MM.1S (cell line): ENCODE measurements around the gene LBH.

Experiments
- DNase-seq: peaks from one replicate; pipeline ENCODE4 v3.0.0-alpha.2; 2015
- H2AFZ ChIP-seq: fragments of 300-600 bp; sonication (generic); 2 replicates; pipeline ENCODE4 v1.6.0; 2016; ENCODE audit warnings: antibody characterized with exemption, low read length
- H3F3A ChIP-seq: fragments of 300-600 bp; sonication (generic); 2 replicates; pipeline ENCODE4 v1.6.1; 2016; ENCODE audit warnings: mild to moderate bottlenecking, antibody characterized with exemption, low read length, moderate library complexity, mixed read lengths; ENCODE audit not compliant: insufficient read depth
- H3K27ac ChIP-seq: fragments of 300-600 bp; sonication (generic); 2 replicates; pipeline ENCODE4 v1.5.1; 2016; ENCODE audit warnings: mild to moderate bottlenecking, low read length
- H3K27me3 ChIP-seq: fragments of 300-600 bp; sonication (generic); replicated peaks from 2 replicates; pipeline ENCODE4 v1.6.0; 2016; ENCODE audit warnings: low read length; ENCODE audit not compliant: insufficient read depth
- H3K36me3 ChIP-seq: fragments of 300-600 bp; sonication (generic); replicated peaks from 2 replicates; pipeline ENCODE4 v1.6.1; 2016; ENCODE audit warnings: mild to moderate bottlenecking, low read length, mixed read lengths; ENCODE audit not compliant: insufficient read depth
- H3K4me1 ChIP-seq: fragments of 300-600 bp; sonication (generic); 2 replicates; pipeline ENCODE4 v1.6.1; 2016; ENCODE audit warnings: low read length, mixed read lengths
- H3K4me2 ChIP-seq: fragments of 300-600 bp; sonication (generic); 2 replicates; pipeline ENCODE4 v1.6.0; 2016; ENCODE audit warnings: low read depth, low read length
- H3K4me3 ChIP-seq: fragments of 300-600 bp; sonication (generic); 2 replicates; pipeline ENCODE4 v1.5.1; 2016; ENCODE audit warnings: low read length, mixed read lengths
- H3K79me2 ChIP-seq: fragments of 300-600 bp; sonication (generic); 2 replicates; pipeline ENCODE4 v1.6.1; 2016; ENCODE audit warnings: mixed run types, low read length, mixed read lengths
- H3K9ac ChIP-seq: fragments of 300-600 bp; sonication (generic); 2 replicates; pipeline ENCODE4 v1.6.1; 2016; ENCODE audit warnings: low read length, mixed read lengths
- H3K9me2 ChIP-seq: fragments of 300-600 bp; sonication (generic); replicated peaks from 2 replicates; pipeline ENCODE4 v1.6.1; 2016; ENCODE audit warnings: mild to moderate bottlenecking, low read length, mixed read lengths; ENCODE audit not compliant: insufficient read depth
- H3K9me3 ChIP-seq: fragments of 300-600 bp; sonication (generic); replicated peaks from 2 replicates; pipeline ENCODE4 v1.6.1; 2016; ENCODE audit warnings: mild to moderate bottlenecking, low read length, mixed read lengths; ENCODE audit not compliant: insufficient read depth
- H4K20me1 ChIP-seq: fragments of 300-600 bp; sonication (generic); 2 replicates; pipeline ENCODE4 v1.6.1; 2016; ENCODE audit warnings: mild to moderate bottlenecking, low read length, moderate library complexity, mixed read lengths; ENCODE audit not compliant: insufficient read depth
- CTCF ChIP-seq: fragments of 300-600 bp; sonication (generic); IDR thresholded peaks from 2 replicates; pipeline ENCODE4 v1.5.1; 2016; ENCODE audit warnings: antibody characterized with exemption, low read length, mixed read lengths
- EZH2 ChIP-seq: fragments of 300-600 bp; sonication (generic); optimal IDR thresholded peaks from 2 replicates; pipeline ENCODE3; 2017; ENCODE audit warnings: low read depth, mild to moderate bottlenecking, antibody characterized with exemption, low read length, mixed read lengths
- EZH2phosphoT487 ChIP-seq: fragments of 300-600 bp; sonication (generic); IDR thresholded peaks from 2 replicates; pipeline ENCODE4 v1.6.1; 2018; ENCODE audit warnings: antibody characterized with exemption, low read length

Gene LBH

GRCh38 chr2:30203156-30203555 is 28.2 kb upstream of the LBH start:
- H3K79me2 ChIP-seq = no peaks in the 10 kb centered on the region
- no peak overlapping the region for H3K9ac ChIP-seq
- no peaks in the 10 kb centered on the region for H3K36me3 ChIP-seq
- H3K9me3 ChIP-seq = no peaks in the 10 kb centered on the region
- H2AFZ ChIP-seq = no peak overlapping the region
- H3K4me2 ChIP-seq = no peak overlapping the region
- no peaks in the 10 kb centered on the region for H3K9me2 ChIP-seq
- H3K4me3 ChIP-seq = no peak overlapping the region
- no peaks in the 10 kb centered on the region for H3K27me3 ChIP-seq
- no peaks in the 10 kb centered on the region for H4K20me1 ChIP-seq
- no peak for DNase-seq
- H3K27ac ChIP-seq = no peak overlapping the region
- no peaks in the 10 kb centered on the region for H3F3A ChIP-seq
- H3K4me1 ChIP-seq = no peaks in the 10 kb centered on the region
- no peak for TF ChIP-seq CTCF
- TF ChIP-seq EZH2phosphoT487 = no peak
- no peak for TF ChIP-seq EZH2

- TF ChIP-seq CTCF (no peak), EZH2phosphoT487 (no peak), EZH2 (no peak)
- H3K4me3 ChIP-seq = no peak overlapping the region
- H3K27ac ChIP-seq = no peak overlapping the region
- no peaks in the 10 kb centered on the region for H3K4me1 ChIP-seq
- H3K79me2 ChIP-seq = no peaks in the 10 kb centered on the region
- no peaks in the 10 kb centered on the region for H3K9me2 ChIP-seq
- no peak overlapping the region for H3K9ac ChIP-seq
- no peaks in the 10 kb centered on the region for H3K9me3 ChIP-seq
- no peaks in the 10 kb centered on the region for H3F3A ChIP-seq
- DNase-seq = no peak
- H4K20me1 ChIP-seq = no peaks in the 10 kb centered on the region
- no peak overlapping the region for H3K4me2 ChIP-seq
- H3K36me3 ChIP-seq = no peaks in the 10 kb centered on the region
- H3K27me3 ChIP-seq = no peaks in the 10 kb centered on the region
- no peak overlapping the region for H2AFZ ChIP-seq
Observed at GRCh38 chr2:30204281-30204680, 27.1 kb upstream of the LBH start.

- Histone ChIP-seq H3K4me2 (no peak overlapping the region), H2AFZ (no peak overlapping the region), H3K36me3 (no peaks in the 10 kb centered on the region), H3K9ac (no peak overlapping the region), H3K4me1 (no peaks in the 10 kb centered on the region), H3K27ac (no peak overlapping the region), H3K4me3 (no peak overlapping the region), H3K79me2 (no peaks in the 10 kb centered on the region), H3K9me3 (no peaks in the 10 kb centered on the region), H4K20me1 (no peaks in the 10 kb centered on the region), H3F3A (no peaks in the 10 kb centered on the region), H3K27me3 (no peaks in the 10 kb centered on the region), H3K9me2 (no peaks in the 10 kb centered on the region)
- DNase-seq = no peak
- TF ChIP-seq CTCF (no peak), EZH2phosphoT487 (no peak), EZH2 (no peak)
Observed at GRCh38 chr2:30205456-30205855, 25.9 kb upstream of the LBH start.
